OCI-M2 (cell line): Measurements from ENCODE around the gene STXBP1.
A peak's percentile ranks its signal among the peaks of the same experiment; 100 is the strongest.
"Not testable (repeated sequence)": the region's sequence is repeated elsewhere in the genome, so short reads cannot be mapped to it uniquely, and the experiment has no call there.

ENCODE experiments used
- DNase-seq: peaks from one replicate; lab custom pipeline; 2025; ENCODE audit not compliant: unreplicated experiment; lab: John Stamatoyannopoulos, UW

The STXBP1 gene

DNA sequence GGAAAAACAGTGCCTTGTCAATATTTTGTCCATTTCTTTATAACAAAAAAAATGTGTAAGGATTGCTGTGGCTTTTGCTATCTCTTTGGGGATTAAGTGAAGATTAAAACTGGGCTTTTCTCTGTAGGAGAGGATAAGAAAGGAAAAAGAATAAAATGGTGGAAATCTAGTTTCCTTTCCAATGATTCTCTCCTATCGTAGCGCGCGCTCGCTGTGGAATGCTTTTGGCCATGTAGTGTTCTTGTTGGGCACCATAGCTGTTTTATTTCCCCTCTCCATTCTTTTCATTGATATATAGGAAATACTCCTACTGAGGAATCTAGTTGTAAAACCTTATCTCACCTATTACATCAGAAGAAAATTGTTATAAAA lies 1.5 kb downstream of the STXBP1 start:
- no peak for DNase-seq

DNA sequence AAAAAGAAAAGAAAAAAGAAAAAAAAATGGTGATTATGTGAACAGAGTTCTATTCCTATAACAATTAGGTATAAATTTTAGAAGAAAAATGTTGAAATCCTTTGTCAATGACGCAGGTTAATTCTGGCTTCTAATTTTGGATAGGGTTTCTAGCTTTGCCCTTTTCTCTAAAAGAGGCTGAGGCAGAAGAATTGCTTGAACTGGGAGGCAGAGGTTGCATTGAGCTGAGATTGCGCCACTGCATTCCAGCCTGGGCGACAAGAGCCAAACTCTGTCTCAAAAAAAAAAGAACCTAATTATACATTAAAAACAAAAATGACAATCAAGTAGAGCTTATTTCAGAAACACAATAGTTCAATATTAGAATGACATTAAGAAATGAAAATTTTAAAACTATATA lies 2.9 kb downstream of the STXBP1 start:
- no peak for DNase-seq

DNA sequence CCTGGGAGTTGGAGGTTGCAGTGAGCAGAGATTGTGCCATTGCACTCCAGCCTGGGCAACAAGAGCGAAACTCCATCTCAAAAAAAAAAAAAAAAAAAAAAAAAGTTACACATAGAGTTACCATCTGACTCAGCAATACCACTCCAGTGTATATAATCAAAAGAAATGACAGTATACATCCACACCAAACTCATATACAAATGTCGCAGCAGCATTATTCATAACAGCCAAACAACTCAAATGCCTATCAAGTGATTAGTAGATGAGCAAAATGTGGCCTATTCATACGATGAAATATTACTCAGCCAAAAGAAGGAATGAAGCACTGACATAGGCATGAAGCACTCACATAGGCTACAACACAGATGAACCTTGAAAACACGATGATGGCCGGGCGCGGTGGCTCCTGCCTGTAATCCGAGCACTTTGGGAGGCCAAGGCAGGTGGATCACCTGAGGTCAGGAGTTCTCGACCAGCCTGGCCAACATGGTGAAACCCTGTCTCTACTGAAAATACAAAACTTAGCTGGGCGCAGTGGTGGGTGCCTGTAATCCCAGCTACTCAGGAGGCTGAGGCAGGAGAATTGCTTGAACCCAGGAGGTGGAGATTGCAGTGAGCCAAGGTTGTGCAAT lies 9.4 kb downstream of the STXBP1 start:
- not testable (repeated sequence) for DNase-seq

DNA sequence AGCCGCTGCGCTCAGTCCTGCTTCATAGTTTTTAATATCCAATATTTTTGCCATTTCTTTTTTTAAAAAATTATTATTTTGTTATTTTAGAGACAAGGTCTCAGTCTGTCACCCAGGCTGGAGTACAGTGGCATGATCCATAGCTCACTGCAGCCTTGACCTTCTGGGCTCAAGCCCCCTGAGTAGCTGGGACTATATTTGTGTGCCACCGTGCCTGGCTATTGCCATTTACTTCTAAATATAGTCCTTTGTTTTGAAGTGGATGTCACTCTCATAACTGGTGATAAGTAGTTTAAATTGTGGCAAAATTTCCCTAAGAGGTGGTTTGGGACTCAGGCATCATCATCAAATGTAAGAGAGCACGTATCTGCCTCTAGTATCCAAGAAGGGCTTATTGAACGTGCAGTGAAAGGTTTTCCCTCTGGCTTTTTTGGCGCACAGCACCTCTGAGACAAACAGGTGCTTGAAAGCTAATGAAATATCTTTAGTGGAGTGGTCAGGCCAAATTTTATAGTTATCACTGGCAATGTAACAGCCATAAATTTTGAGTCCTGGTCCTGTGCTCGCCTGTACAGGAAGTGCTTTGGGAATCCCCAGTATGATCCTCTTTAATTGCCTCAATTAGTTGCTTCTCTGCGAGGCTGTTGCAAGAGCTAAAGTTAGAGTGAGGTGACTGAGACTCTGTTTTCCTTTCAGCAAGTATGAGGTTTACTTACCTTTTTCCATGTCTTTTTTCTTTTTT lies 14.8 kb downstream of the STXBP1 start:
- DNase-seq: no peak

DNA sequence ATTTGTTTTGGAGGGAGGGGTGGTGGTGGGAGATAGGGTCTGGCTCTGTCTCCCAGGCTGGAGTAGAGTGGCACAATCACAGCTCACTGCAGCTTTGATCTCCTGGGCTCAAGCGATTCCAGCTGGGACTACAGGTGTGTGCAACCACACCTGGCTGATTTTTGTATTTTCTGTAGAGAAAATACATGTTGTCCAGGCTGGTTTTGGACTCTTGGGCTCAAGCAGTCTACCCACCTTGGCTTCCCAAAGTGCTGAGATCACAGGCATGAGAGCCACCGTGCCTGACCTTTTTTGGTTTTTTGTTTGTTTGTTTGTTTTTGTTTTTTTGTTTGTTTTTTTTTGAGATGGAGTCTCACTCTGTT lies 15.4 kb downstream of the STXBP1 start:
- DNase-seq: no peak

DNA sequence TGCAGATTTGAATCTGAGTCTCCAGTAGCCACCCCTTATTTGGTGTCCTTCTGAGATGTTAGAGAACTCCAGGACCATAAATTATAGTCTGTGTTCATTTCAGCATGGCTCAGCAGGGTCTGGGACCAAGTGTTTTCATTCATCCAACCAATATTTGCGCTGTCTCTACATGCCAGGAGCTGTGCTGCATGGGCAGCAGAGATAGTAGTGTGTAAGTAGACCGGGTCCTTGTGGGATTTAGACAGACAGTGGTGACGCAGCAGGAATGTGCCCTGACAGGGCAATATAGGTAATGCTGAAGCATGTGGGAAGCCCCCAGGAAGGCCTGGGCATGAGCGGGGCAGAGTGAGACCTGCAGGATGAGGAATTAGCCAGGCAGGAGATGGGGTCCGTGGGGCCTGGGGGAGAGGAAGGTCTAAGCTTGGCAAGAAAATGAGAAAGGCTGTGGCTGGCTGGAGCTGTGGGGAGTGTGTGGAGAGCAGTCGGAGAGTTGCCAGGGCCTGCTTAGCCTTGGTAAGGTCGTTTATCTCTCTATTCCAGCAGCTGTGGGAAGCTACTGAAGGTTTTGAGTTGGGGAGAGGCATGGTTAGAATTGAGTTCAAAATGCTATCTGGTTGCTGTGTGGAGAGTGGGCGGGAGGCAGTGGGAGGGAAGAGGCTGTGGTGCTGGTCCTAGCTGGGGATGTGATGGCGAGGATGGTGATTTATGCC lies 16.8 kb downstream of the STXBP1 start:
- peak; percentile 26 for DNase-seq

DNA sequence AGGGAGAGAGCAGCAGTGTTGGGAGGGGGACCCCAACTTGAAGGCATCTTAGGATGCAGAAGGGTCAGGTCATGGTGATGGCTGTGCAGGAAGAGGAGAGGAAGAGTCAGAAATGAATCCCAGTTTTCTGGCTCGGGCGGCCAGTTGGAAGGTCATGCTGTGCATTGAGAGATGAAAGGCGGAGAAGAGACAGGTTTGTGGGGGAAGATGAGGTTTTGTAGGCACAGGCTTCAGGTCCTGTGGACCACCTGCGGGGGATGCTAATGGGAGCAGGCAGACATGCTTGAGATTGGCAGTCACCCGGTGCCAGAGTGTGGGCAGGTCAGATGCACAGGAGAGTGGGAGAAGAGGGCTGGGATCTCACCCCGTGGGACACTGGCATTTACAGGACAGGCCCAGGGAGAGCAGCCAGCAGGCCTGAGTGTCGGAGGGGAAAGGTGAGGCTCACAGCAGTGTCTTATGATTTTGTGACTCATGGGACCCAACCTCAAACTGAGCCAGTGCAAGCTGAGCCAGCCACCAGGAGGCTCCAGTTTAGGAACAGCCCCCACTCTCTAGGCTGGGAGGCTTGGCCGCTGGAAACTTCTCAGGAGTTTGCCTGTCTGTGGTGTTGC lies 17.5 kb downstream of the STXBP1 start:
- no peak for DNase-seq

DNA sequence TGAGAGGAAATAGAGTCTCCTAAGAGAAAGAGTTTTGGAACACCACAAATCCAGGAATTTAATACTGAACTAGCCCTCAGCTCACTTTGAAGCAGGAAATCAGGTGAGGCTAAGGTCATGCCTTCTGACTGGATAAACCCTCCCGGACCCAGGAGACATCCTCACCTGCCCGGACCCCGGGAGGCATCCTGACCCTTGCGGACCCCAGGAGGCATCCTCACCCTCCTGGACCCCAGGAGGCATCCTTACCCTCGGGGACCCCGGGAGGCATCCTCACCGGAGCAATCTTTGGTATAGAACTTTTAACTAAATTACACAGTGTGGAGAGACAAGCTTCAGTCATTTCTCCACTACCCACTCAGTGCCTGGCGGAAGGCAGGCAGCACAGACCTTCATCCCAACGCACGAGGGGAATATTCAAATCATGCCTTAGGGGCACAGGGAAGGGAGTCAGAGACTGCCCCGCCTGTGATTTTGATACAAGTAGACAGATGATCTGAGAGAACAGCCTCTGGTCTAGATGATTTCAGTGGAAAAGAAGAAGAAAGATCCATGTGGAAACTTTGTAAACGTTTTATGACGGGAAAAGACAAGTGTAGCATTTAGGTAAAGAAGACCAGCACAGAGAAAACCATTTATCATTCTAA lies 21.3 kb downstream of the STXBP1 start:
- no peak for DNase-seq

DNA sequence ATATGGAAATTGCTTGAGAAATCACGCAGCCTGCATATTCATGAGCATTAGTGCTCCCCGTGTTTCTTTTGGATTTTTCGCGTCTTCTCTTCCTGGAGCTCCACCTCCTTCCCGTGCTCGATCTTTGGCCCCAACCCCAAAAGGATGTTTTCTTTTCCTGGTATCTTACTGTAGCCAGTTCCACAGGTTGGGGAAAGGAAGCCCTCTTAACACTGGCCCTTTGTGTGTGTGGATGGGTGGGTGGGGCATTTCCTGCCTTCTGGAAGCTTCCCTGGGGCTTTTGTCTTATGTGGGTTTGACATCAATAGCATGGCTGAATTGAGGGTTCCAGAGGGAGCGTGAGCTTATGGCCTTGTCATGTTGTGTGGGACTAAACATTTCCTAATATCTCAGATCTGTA lies 21.9 kb downstream of the STXBP1 start:
- DNase-seq: no peak

DNA sequence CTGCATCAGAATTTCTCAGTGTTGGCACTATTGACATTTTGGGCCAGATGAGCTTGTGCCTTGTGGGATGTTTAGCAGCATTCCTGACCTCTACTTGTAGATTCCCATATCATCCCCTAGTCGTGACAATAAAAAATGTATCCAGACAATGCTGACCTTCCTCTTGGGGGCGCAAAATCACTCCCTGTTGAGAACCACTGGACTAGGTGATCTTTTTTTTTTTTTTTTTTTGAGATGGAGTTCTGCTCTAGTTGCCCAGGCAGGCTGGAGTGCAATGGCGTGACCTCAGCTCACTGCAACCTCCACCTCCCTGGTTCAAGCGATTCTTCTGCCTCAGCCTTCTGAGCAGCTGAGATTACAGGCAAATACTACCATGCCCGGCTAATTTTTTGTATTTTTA lies 22.6 kb downstream of the STXBP1 start:
- DNase-seq: no peak

DNA sequence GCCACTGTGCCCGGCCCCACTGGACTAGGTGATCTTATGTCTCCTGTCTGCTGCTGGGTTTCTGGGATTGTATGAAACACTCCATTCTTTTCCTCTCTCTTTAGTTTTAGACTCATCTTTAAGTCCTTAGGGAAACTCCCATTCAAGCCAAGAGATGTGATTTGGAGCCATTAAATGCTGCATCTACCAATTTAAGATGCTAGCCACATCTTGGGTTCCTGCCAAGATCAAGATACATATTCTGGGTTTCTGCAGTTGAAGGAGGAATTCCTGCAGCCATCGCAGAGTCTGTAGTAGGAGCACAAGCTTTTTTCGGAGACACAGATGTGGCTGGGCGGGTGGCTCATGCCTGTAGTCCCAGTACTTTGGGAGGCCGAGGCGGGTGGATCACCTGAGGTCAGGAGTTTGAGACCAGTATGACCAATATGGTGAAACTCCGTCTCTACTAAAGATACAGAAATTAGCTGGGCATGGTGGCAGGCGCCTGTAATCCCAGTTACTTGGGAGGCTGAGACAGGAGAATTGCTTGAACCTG lies 23.2 kb downstream of the STXBP1 start:
- no peak for DNase-seq

DNA sequence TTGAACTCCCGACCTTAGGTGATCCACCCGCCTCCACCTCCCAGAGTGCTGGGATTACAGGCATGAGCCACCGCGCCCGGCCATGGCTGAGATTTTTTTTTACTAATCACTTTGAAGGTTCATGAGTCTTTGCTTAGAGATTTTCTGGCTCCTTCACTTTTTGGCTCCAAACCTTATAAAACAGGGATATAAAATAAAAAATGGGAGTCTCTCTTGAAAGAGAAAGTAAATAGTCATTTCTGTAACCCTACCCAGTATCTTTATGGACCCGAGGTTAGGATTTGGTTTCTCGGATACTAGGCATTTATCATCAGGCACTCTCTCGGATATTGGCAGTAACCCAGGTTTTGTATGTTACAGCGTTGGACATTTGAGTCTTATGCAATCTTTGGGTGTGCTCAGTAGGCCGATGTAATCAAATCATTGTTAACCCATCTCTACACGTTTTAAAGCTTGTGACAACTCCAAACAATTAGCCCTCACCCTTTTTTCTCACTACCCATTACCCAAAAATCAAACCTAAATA lies 25.3 kb downstream of the STXBP1 start:
- DNase-seq: no peak

DNA sequence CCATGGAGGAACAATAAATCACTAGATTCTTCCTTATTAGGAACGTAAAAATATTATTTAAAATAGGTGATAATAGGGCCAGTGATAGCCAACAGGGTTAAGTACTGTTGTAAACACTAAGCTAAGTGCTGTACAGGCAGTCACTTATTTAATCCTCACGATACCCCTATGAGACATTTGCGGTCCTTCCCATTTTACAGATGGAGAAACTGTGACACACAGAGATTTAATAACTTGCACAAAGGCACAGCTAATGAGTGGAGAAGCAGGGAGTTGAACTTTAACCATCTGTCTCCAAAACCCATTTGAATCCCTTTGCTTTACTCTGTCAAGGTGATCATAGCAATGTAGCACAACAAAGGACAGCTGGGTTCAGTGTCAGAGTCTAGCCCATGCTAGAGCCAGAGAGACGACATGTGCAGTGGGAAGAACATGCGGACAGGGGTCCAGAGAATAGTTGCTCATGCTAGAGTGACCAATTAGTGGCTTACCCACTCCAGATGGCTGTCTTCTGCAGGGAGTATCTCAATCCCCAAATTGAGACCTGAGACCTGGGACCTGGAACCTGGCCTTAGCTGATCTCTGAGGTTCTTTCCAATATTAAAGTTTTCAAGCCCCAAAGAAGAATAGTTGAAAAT lies 28.9 kb downstream of the STXBP1 start:
- no peak for DNase-seq

DNA sequence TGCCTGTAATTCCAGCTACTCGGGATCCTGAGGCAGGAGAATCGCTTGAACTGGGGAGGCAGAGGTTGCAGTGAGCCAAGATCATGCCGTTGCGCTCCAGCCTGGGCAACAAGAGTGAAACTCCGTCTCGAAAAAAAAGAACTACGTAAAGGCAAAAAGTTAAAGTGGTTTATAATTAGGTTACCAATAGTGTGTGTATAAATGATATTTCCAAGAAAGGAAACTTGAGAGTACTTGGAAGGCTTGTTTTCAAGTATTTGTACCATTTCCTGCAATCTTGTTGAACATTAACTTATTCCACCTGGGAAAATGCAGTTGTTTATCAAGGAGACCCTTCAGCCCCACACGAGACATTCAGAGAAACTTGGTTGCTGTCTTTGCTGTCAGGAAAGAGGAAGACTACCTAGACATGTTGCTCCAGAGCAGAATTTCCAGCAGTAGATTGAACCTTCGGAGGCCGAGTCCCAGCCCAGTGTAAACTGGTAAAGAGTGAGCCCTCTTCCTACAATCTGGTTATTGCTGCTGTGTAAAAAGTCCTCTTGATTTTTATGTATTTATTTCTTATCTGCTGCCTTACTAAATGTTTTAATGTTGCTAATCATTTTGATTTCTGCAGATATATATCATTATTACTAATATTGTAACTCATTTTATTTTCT lies 30.1 kb downstream of the STXBP1 start:
- DNase-seq: no peak

DNA sequence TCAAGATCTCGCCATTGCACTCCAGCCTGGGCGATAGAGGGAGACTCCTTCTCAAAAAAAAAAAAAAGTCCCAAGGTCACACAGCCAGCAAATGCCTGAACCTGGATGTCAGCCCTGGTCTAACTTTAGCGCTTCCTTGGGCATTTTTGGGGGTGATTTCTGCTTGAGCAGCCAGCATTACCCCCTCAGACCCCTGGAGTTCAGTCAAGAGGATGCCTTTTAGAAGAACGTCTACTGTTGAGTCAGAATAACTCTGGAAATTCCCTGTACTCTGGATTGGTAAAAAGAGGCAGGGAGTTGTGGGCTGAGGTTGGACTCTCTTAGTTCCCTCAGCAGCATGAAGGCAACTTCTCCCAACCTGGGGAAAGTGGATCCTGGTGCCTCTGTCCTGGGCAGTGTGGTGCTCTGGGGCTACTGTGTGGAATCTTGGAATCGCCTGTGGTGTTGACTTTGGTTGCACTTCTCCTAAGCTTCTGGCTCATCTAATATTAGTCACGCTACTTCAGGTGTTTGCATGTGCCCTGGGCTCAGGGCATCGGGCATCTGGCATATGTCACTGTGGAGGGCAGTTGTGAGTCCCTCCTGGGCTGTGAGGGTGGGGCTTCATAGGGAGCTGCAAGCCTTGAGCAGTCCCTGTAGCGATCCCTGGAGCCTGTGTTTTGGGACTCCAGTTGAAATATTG lies 32.2 kb downstream of the STXBP1 start:
- DNase-seq: no peak

DNA sequence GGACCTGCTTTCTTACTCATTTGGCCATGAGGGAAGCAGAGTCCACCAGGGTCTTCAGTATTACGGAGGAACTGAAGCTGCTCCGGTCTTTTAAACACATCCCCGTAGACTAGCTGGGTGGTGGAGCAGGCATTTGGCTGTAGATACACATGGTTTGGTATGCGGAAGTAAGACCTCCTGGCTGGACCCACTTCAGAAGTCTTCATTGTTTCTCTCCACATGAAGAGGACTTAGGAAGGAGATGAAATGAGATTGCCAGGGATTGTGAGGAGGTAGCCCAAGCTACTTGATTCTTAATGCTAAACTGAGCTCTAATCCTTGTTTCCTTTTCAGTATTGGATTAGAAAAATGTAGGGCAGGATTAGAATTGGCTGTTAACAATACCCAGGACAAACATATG lies 32.9 kb downstream of the STXBP1 start:
- DNase-seq: no peak

DNA sequence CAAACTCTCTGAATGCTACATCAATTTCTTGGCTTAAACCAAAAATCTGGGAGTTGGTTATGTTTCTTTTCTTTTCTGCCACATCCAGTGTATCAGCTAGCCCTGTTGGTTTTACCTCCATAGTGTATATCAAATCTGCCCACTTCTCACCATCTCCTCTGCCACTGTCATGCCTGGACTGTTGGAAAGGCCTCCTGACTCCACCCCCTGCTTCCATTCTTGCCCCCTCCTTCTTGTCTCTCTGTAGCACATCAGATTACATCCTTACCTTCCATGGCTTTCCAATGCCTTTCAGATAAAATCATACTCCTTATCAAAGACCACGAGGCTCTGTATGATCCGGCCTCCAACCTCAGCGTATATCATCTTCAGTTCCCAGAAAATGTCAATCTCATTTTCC lies 35.4 kb downstream of the STXBP1 start:
- no peak for DNase-seq

DNA sequence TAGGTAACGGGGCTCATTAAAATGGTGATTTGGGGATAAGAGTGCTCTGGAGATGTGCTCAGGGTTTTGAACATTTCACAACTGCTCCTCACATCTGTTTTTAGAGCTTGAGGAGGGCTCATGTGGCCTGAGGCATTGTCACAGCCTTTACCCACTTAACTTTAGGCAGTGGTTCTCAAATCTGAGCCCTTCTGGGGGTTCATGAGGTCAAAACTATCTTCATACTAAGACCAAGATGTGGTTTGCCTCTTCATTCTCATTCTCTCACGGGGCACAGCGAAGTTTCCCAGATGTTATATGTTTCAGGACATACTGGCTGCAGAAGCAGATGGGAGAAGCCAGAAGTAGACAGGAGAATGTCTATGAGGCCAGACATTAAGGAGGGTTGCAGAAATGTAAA lies 38.4 kb downstream of the STXBP1 start:
- DNase-seq: no peak
